ENCODE data around the gene TOB2.
"Not testable (repeated sequence)": the region's sequence is repeated elsewhere in the genome, so short reads cannot be mapped to it uniquely, and the experiment has no call there.

Gene TOB2

GRCh38 chr22:41425660-41426365 lies 20.8 kb downstream of the TOB2 start:
- DNase-seq, result no peak

GRCh38 chr22:41418717-41419116 lies 27.9 kb downstream of the TOB2 start:
- DNase-seq, result no peak

- DNase-seq, result no peak
Measured at GRCh38 chr22:41417622-41418390, 28.8 kb downstream of the TOB2 start.

GRCh38 chr22:41415554-41415953 lies 31.0 kb downstream of the TOB2 start:
- DNase-seq, result no peak

GRCh38 chr22:41411021-41411851 lies 35.4 kb downstream of the TOB2 start:
- no peak for DNase-seq

GRCh38 chr22:41410311-41410751 lies 36.3 kb downstream of the TOB2 start:
- no peak for DNase-seq

- DNase-seq, result no peak
Measured at GRCh38 chr22:41408665-41409064, 37.9 kb downstream of the TOB2 start.

- no peak for DNase-seq
Measured at GRCh38 chr22:41407433-41407832, 39.2 kb downstream of the TOB2 start.

GRCh38 chr22:41406410-41406809 lies 40.2 kb downstream of the TOB2 start:
- no peak for DNase-seq

- no peak for DNase-seq
Measured at GRCh38 chr22:41405588-41405987, 41.0 kb downstream of the TOB2 start.

GRCh38 chr22:41403532-41404318 lies 42.9 kb downstream of the TOB2 start:
- DNase-seq, result peak; percentile 77

- DNase-seq, result not testable (repeated sequence)
Measured at GRCh38 chr22:41402851-41403250, 43.8 kb downstream of the TOB2 start.

- DNase-seq, result peak; percentile 81
Measured at GRCh38 chr22:41401781-41402648, 44.6 kb downstream of the TOB2 start.

- peak; percentile 32 for DNase-seq
Measured at GRCh38 chr22:41398921-41399320, 47.7 kb downstream of the TOB2 start.

- DNase-seq, result no peak
Measured at GRCh38 chr22:41397143-41397811, 49.3 kb downstream of the TOB2 start.

GRCh38 chr22:41395531-41396240 lies 50.9 kb downstream of the TOB2 start:
- no peak for DNase-seq

- no peak for DNase-seq
Measured at GRCh38 chr22:41394012-41394356, 52.6 kb downstream of the TOB2 start.

GRCh38 chr22:41387341-41387740 lies 59.3 kb downstream of the TOB2 start:
- no peak for DNase-seq

GRCh38 chr22:41384128-41384527 lies 62.5 kb downstream of the TOB2 start:
- DNase-seq, result no peak
